WTC11 (cell line): ENCODE data around the gene KYNU. TPM values are rescaled to one million over a fixed set of nuclear protein-coding genes. Genes with fewer than 3 reads are reported as not detected.
"Not testable (repeated sequence)": the region's sequence is repeated elsewhere in the genome, so short reads cannot be mapped to it uniquely, and the experiment has no call there.

Experiments used
- ATAC-seq: fragments of 200-7000 bp; cut with Tn5 transposase; 2 replicates; pipeline ENCODE4 v1.10.0; 2021; ENCODE audit warnings: mild to moderate bottlenecking, moderate library complexity
- CTCF ChIA-PET: fragments of 300-600 bp; sonication (Branson Sonifier 250); formaldehyde crosslinking; loops from one replicate; lab custom pipeline; 2021; ENCODE audit warnings: antibody characterized with exemption; lab: Charles Lee
- POLR2A ChIA-PET: fragments of 350-600 bp; sonication (Branson Sonifier 250); formaldehyde crosslinking; loops from one replicate; lab custom pipeline; 2021; ENCODE audit warnings: antibody characterized with exemption; lab: Charles Lee
- DNase-seq: peaks from one replicate; pipeline ENCODE4 v3.0.0; 2021; ENCODE audit warnings: low spot score
- H3K27ac Mint-ChIP-seq: 2 replicates; pipeline ENCODE4 v1.8.0; 2021; ENCODE audit warnings: mixed read lengths
- H3K27me3 Mint-ChIP-seq: 2 replicates; pipeline ENCODE4 v1.8.0; 2021; ENCODE audit warnings: low read depth, mild to moderate bottlenecking, moderate library complexity, mixed read lengths
- H3K36me3 Mint-ChIP-seq: 2 replicates; pipeline ENCODE4 v1.8.0; 2021; ENCODE audit warnings: mixed read lengths
- H3K4me1 Mint-ChIP-seq: 2 replicates; pipeline ENCODE4 v1.8.0; 2022; ENCODE audit warnings: mixed read lengths
- H3K4me3 Mint-ChIP-seq: 2 replicates; pipeline ENCODE4 v1.8.0; 2021; ENCODE audit warnings: mild to moderate bottlenecking, moderate library complexity, mixed read lengths
- H3K9me3 Mint-ChIP-seq: 2 replicates; pipeline ENCODE4 v1.8.0; 2021; ENCODE audit warnings: mixed read lengths
- CREB1 ChIP-seq: sonication (generic); formaldehyde crosslinking; IDR thresholded peaks from 2 replicates; pipeline ENCODE4 v1.8.0; 2023; ENCODE audit warnings: mild to moderate bottlenecking, missing genetic modification reagents
- E2F5 ChIP-seq: sonication (generic); formaldehyde crosslinking; IDR thresholded peaks from 2 replicates; pipeline ENCODE4 v1.8.1; 2022; ENCODE audit warnings: mild to moderate bottlenecking, moderate library complexity, missing genetic modification reagents
- SOX15 ChIP-seq: fragments of 250-450 bp; sonication (Bioruptor Pico); IDR thresholded peaks from 2 replicates; pipeline ENCODE4 v1.9.0; 2021; ENCODE audit warnings: mild to moderate bottlenecking
- TEAD4 ChIP-seq: sonication (generic); formaldehyde crosslinking; IDR thresholded peaks from 2 replicates; pipeline ENCODE4 v1.8.0; 2022; ENCODE audit warnings: mild to moderate bottlenecking, missing genetic modification reagents
- ZBTB21 ChIP-seq: sonication (generic); formaldehyde crosslinking; IDR thresholded peaks from 2 replicates; pipeline ENCODE4 v1.8.1; 2023; ENCODE audit warnings: mild to moderate bottlenecking, missing genetic modification reagents, borderline replicate concordance
- ZNF263 ChIP-seq: sonication (generic); formaldehyde crosslinking; IDR thresholded peaks from 2 replicates; pipeline ENCODE4 v1.8.1; 2022; ENCODE audit warnings: low read depth, mild to moderate bottlenecking, moderate library complexity, missing genetic modification reagents
- total RNA-seq: library from RNA; stranded (reverse); gene quantifications from 3 replicates; pipeline ENCODE4 v1.2.3, GENCODE V29; 2021
- TF ChIP-seq, protein P1 (sequence below): sonication (generic); formaldehyde crosslinking; IDR thresholded peaks from 2 replicates; pipeline ENCODE4 v1.8.1; 2023; ENCODE audit warnings: mild to moderate bottlenecking, missing genetic modification reagents, borderline replicate concordance
- TF ChIP-seq, protein P2 (sequence below): fragments of 250-450 bp; sonication (Bioruptor Pico); IDR thresholded peaks from 2 replicates; pipeline ENCODE4 v1.9.0; 2021; ENCODE audit warnings: mild to moderate bottlenecking, borderline replicate concordance
- TF ChIP-seq, protein P3 (sequence below): fragments of 250-450 bp; sonication (Bioruptor Pico); IDR thresholded peaks from 2 replicates; pipeline ENCODE4 v1.9.0; 2021; ENCODE audit warnings: mild to moderate bottlenecking
- TF ChIP-seq, protein P4 (sequence below): fragments of 250-450 bp; sonication (Bioruptor Pico); IDR thresholded peaks from 2 replicates; pipeline ENCODE4 v2.1.2; 2022; ENCODE audit warnings: mild to moderate bottlenecking, moderate library complexity
- TF ChIP-seq, protein P5 (sequence below): sonication (generic); formaldehyde crosslinking; IDR thresholded peaks from 2 replicates; pipeline ENCODE4 v1.8.1; 2023; ENCODE audit warnings: mild to moderate bottlenecking, missing genetic modification reagents

Gene KYNU
- total RNA-seq, 1 experiment from 2014 or later: 0.85 TPM

DNA sequence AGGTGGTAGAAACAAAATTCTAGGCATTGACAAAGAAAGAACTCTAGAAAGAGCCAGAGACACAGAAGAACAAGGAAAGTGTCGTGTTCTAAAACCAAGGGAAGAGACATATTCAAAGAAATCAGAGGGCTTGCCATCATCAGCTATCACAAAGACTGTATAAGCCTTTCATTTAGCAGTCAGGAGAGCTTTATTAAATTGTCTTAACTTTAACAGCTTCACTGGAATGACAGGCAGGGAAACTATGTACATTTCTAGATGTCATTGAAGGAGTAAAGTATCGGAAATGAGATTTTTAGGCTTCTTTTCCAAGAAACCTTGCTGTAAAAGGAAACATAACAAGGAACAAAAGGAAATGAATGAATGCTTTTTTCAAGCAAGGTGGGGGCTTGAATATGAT is 15.8 kb downstream of the KYNU start:
- CTCF ChIA-PET: no interaction called here

DNA sequence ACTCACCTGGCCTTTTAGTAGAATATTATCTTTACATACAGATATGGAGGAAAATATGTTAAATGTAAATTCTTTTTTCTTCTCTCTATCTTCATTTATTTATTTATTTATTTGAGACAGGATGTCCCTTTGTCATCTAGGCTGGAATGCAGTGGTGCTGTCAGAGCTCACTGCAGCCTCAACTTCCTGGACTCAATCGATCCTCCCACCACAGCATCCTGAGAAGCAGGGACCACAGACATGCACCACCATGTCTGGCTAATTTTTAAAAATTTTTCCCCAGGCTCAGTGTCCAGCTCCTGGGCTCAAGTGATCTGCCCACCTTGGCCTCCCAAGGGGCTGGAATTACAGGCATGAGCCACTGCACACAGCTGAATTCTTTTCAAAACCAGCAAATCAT is 20.3 kb downstream of the KYNU start:
- H3K27ac Mint-ChIP-seq: no peak overlapping the region
- no peak for ATAC-seq
- H3K9me3 Mint-ChIP-seq: peaks cover 10% of the 10 kb centered on the region
- H3K36me3 Mint-ChIP-seq: no peaks in the 10 kb centered on the region
- no peaks in the 10 kb centered on the region for H3K27me3 Mint-ChIP-seq
- CTCF ChIA-PET: no interaction called here
- TF ChIP-seq TEAD4 (CRISPR knock-in tag): no peak
- TF ChIP-seq SOX15: no peak
- TF ChIP-seq ZBTB21 (CRISPR knock-in tag): no peak
- TF ChIP-seq, protein P1, sequence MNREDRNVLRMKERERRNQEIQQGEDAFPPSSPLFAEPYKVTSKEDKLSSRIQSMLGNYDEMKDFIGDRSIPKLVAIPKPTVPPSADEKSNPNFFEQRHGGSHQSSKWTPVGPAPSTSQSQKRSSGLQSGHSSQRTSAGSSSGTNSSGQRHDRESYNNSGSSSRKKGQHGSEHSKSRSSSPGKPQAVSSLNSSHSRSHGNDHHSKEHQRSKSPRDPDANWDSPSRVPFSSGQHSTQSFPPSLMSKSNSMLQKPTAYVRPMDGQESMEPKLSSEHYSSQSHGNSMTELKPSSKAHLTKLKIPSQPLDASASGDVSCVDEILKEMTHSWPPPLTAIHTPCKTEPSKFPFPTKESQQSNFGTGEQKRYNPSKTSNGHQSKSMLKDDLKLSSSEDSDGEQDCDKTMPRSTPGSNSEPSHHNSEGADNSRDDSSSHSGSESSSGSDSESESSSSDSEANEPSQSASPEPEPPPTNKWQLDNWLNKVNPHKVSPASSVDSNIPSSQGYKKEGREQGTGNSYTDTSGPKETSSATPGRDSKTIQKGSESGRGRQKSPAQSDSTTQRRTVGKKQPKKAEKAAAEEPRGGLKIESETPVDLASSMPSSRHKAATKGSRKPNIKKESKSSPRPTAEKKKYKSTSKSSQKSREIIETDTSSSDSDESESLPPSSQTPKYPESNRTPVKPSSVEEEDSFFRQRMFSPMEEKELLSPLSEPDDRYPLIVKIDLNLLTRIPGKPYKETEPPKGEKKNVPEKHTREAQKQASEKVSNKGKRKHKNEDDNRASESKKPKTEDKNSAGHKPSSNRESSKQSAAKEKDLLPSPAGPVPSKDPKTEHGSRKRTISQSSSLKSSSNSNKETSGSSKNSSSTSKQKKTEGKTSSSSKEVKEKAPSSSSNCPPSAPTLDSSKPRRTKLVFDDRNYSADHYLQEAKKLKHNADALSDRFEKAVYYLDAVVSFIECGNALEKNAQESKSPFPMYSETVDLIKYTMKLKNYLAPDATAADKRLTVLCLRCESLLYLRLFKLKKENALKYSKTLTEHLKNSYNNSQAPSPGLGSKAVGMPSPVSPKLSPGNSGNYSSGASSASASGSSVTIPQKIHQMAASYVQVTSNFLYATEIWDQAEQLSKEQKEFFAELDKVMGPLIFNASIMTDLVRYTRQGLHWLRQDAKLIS (CRISPR knock-in tag): no peak
- TF ChIP-seq, protein P2, sequence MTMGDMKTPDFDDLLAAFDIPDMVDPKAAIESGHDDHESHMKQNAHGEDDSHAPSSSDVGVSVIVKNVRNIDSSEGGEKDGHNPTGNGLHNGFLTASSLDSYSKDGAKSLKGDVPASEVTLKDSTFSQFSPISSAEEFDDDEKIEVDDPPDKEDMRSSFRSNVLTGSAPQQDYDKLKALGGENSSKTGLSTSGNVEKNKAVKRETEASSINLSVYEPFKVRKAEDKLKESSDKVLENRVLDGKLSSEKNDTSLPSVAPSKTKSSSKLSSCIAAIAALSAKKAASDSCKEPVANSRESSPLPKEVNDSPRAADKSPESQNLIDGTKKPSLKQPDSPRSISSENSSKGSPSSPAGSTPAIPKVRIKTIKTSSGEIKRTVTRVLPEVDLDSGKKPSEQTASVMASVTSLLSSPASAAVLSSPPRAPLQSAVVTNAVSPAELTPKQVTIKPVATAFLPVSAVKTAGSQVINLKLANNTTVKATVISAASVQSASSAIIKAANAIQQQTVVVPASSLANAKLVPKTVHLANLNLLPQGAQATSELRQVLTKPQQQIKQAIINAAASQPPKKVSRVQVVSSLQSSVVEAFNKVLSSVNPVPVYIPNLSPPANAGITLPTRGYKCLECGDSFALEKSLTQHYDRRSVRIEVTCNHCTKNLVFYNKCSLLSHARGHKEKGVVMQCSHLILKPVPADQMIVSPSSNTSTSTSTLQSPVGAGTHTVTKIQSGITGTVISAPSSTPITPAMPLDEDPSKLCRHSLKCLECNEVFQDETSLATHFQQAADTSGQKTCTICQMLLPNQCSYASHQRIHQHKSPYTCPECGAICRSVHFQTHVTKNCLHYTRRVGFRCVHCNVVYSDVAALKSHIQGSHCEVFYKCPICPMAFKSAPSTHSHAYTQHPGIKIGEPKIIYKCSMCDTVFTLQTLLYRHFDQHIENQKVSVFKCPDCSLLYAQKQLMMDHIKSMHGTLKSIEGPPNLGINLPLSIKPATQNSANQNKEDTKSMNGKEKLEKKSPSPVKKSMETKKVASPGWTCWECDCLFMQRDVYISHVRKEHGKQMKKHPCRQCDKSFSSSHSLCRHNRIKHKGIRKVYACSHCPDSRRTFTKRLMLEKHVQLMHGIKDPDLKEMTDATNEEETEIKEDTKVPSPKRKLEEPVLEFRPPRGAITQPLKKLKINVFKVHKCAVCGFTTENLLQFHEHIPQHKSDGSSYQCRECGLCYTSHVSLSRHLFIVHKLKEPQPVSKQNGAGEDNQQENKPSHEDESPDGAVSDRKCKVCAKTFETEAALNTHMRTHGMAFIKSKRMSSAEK: no peak
- TF ChIP-seq, protein P3, sequence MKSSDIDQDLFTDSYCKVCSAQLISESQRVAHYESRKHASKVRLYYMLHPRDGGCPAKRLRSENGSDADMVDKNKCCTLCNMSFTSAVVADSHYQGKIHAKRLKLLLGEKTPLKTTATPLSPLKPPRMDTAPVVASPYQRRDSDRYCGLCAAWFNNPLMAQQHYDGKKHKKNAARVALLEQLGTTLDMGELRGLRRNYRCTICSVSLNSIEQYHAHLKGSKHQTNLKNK (CRISPR knock-in tag): no peak
- TF ChIP-seq, protein P4, sequence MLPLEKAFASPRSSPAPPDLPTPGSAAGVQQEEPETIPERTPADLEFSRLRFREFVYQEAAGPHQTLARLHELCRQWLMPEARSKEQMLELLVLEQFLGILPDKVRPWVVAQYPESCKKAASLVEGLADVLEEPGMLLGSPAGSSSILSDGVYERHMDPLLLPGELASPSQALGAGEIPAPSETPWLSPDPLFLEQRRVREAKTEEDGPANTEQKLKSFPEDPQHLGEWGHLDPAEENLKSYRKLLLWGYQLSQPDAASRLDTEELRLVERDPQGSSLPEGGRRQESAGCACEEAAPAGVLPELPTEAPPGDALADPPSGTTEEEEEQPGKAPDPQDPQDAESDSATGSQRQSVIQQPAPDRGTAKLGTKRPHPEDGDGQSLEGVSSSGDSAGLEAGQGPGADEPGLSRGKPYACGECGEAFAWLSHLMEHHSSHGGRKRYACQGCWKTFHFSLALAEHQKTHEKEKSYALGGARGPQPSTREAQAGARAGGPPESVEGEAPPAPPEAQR (CRISPR knock-in tag): no peak
- no peak for TF ChIP-seq CREB1 (CRISPR knock-in tag)
- TF ChIP-seq, all 79 proteins: peak for 0
- no peak overlapping the region for H3K4me3 Mint-ChIP-seq
- no peak for DNase-seq
- POLR2A ChIA-PET: no interaction called here
- H3K4me1 Mint-ChIP-seq: no peaks in the 10 kb centered on the region

More for the DNA sequence above, 15.8 kb downstream of the KYNU start:
- H3K4me1 Mint-ChIP-seq: peaks cover 5% of the 10 kb centered on the region; the same call in 1 of the 2 replicates
- no peaks in the 10 kb centered on the region for H3K9me3 Mint-ChIP-seq
- no peaks in the 10 kb centered on the region for H3K27me3 Mint-ChIP-seq
- POLR2A ChIA-PET: no interaction called here
- H3K27ac Mint-ChIP-seq: no peak overlapping the region
- ATAC-seq (no peak), DNase-seq (no peak)
- H3K36me3 Mint-ChIP-seq: no peaks in the 10 kb centered on the region
- no peak overlapping the region for H3K4me3 Mint-ChIP-seq
- TF ChIP-seq, protein P5, sequence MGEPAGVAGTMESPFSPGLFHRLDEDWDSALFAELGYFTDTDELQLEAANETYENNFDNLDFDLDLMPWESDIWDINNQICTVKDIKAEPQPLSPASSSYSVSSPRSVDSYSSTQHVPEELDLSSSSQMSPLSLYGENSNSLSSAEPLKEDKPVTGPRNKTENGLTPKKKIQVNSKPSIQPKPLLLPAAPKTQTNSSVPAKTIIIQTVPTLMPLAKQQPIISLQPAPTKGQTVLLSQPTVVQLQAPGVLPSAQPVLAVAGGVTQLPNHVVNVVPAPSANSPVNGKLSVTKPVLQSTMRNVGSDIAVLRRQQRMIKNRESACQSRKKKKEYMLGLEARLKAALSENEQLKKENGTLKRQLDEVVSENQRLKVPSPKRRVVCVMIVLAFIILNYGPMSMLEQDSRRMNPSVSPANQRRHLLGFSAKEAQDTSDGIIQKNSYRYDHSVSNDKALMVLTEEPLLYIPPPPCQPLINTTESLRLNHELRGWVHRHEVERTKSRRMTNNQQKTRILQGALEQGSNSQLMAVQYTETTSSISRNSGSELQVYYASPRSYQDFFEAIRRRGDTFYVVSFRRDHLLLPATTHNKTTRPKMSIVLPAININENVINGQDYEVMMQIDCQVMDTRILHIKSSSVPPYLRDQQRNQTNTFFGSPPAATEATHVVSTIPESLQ (CRISPR knock-in tag): no peak
- TF ChIP-seq E2F5 (CRISPR knock-in tag): no peak
- no peak for TF ChIP-seq ZNF263

DNA sequence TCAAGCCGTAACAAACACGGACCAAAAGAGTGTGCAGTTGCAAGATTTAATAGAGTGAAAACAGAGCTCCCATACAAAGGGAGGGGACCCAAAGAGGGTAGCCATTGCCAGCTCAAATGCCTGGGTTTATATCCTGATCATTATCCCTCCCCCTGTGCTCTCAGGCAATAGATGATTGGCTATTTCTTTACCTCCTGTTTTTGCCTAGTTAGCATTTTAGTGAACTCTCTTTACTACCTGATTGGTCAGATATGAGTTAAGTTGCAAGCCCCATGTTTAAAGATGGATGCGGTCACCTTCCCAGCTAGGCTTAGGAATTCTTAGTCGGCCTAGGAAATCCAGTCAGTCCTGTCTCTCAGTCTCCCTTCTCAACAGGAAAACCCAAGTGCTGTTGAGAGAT is 22.9 kb downstream of the KYNU start:
- H3K27ac Mint-ChIP-seq: not testable (repeated sequence)

More for the DNA sequence above, 22.9 kb downstream of the KYNU start:
- H3K27me3 Mint-ChIP-seq, CTCF ChIA-PET, POLR2A ChIA-PET, H3K36me3 Mint-ChIP-seq, H3K4me3 Mint-ChIP-seq, DNase-seq, H3K9me3 Mint-ChIP-seq, ATAC-seq: not testable (repeated sequence)
- H3K4me1 Mint-ChIP-seq: peaks cover 13% of the 10 kb centered on the region
